Liver (tissue), 9 donors: Measurements from ENCODE around the gene SDC1. TPM values are rescaled to one million over a fixed set of nuclear protein-coding genes. Genes with fewer than 3 reads are reported as not detected.

Source experiments
- DNase-seq: peaks from one replicate; pipeline ENCODE4 v3.0.0-alpha.2; 2017; ENCODE audit warnings: low spot score
- H3K27ac ChIP-seq, 2 donors: one replicate each; pipeline ENCODE4 v1.7.0; 2013; ENCODE audit warnings: inconsistent platforms in 2 of 2, low read length in 2 of 2, control low read depth in 1 of 2, low read depth in 1 of 2, mild to moderate bottlenecking in 1 of 2
- H3K27me3 ChIP-seq, 4 donors: one replicate each; pipeline versions ENCODE4 v1.6.1 to v1.7.0; 2013; ENCODE audit warnings: low read length in 3 of 4, inconsistent platforms in 1 of 4, mild to moderate bottlenecking in 1 of 4, moderate library complexity in 1 of 4; ENCODE audit not compliant: control insufficient read depth in 4 of 4, insufficient read depth in 4 of 4
- H3K36me3 ChIP-seq, 4 donors: one replicate each; pipeline versions ENCODE4 v1.6.1 to v1.7.0; 2013; ENCODE audit warnings: low read length in 3 of 4, mild to moderate bottlenecking in 3 of 4, low read depth in 1 of 4, moderate library complexity in 1 of 4; ENCODE audit not compliant: control insufficient read depth in 4 of 4, insufficient read depth in 3 of 4
- H3K4me1 ChIP-seq, 4 donors: one replicate each; pipeline versions ENCODE4 v1.6.1 to v1.7.0; 2013; ENCODE audit warnings: low read length in 3 of 4, mild to moderate bottlenecking in 3 of 4, moderate library complexity in 1 of 4; ENCODE audit not compliant: control insufficient read depth in 4 of 4, insufficient read depth in 4 of 4
- H3K4me3 ChIP-seq, 3 donors: one replicate each; pipeline versions ENCODE4 v1.6.1 to v1.7.0; 2013; ENCODE audit warnings: low read length in 3 of 3, control low read depth in 1 of 3, low read depth in 1 of 3, mild to moderate bottlenecking in 1 of 3
- H3K9ac ChIP-seq, 2 donors: one replicate each; pipeline ENCODE4 v1.7.0; 2013; ENCODE audit warnings: low read length in 2 of 2, mild to moderate bottlenecking in 2 of 2, moderate library complexity in 2 of 2, control low read depth in 1 of 2, low read depth in 1 of 2
- H3K9me3 ChIP-seq, 4 donors: one replicate each; pipeline versions ENCODE4 v1.6.1 to v1.7.0; 2013; ENCODE audit warnings: low read length in 3 of 4; ENCODE audit not compliant: control insufficient read depth in 4 of 4
- EGR1 ChIP-seq, 2 donors: IDR thresholded peaks; 2 replicates each; pipeline ENCODE4 v1.6.1; 2016 to 2018; ENCODE audit warnings: antibody characterized with exemption in 2 of 2, low read depth in 2 of 2
- FOXA1 ChIP-seq: IDR thresholded peaks from 2 replicates; pipeline ENCODE4 v1.6.1; 2016; ENCODE audit warnings: antibody characterized with exemption
- FOXA2 ChIP-seq: IDR thresholded peaks from 2 replicates; pipeline ENCODE4 v1.6.1; 2016; ENCODE audit warnings: antibody characterized with exemption
- GABPA ChIP-seq, 2 donors: IDR thresholded peaks in 1 of 2; conservative IDR thresholded peaks in 1 of 2; 2 replicates each; pipeline ENCODE4 v1.6.1; 2016; ENCODE audit warnings: antibody characterized with exemption in 2 of 2, mild to moderate bottlenecking in 1 of 2, moderate library complexity in 1 of 2
- HNF4A ChIP-seq, 2 donors: conservative IDR thresholded peaks; 2 replicates each; pipeline ENCODE4 v1.6.1; 2016; ENCODE audit warnings: antibody characterized with exemption in 2 of 2, mild to moderate bottlenecking in 2 of 2
- HNF4G ChIP-seq: IDR thresholded peaks from 2 replicates; pipeline ENCODE4 v1.6.1; 2016; ENCODE audit warnings: antibody characterized with exemption
- JUND ChIP-seq, 2 donors: IDR thresholded peaks; 2 replicates each; pipeline ENCODE4 v1.6.1; 2016; ENCODE audit warnings: antibody characterized with exemption in 2 of 2
- NR2F2 ChIP-seq: IDR thresholded peaks from 2 replicates; pipeline ENCODE4 v1.6.1; 2016; ENCODE audit warnings: antibody characterized with exemption
- RAD21 ChIP-seq, 2 donors: IDR thresholded peaks; 2 replicates each; pipeline ENCODE4 v1.6.1; 2016; ENCODE audit warnings: antibody characterized with exemption in 2 of 2, mild to moderate bottlenecking in 2 of 2
- RXRA ChIP-seq, 2 donors: IDR thresholded peaks; 2 replicates each; pipeline ENCODE4 v1.6.1; 2017 to 2018; ENCODE audit warnings: antibody characterized with exemption in 2 of 2, mild to moderate bottlenecking in 1 of 2
- SP1 ChIP-seq: IDR thresholded peaks from 2 replicates; pipeline ENCODE4 v1.6.1; 2018; ENCODE audit warnings: antibody characterized with exemption, mild to moderate bottlenecking
- TAF1 ChIP-seq: conservative IDR thresholded peaks from 2 replicates; pipeline ENCODE4 v1.6.1; 2016; ENCODE audit warnings: antibody characterized with exemption, mild to moderate bottlenecking
- YY1 ChIP-seq: IDR thresholded peaks from 2 replicates; pipeline ENCODE4 v1.6.1; 2016; ENCODE audit warnings: antibody characterized with exemption, mild to moderate bottlenecking
- WGBS: extraction: QIAGEN DNeasy Blood & Tissue Kit; methylation state at CpG from one replicate; pipeline ENCODE4 v1.1.7; 2013; 5-methylcytosine and 5-hydroxymethylcytosine counted together
- polyA plus RNA-seq, 2 donors: library from polyadenylated mRNA; stranded (reverse) in 1 of 2; unstranded in 1 of 2; fragments of 200-250 nt in 1 of 2; fragments of >200 nt in 1 of 2; fragmentation: Nextera tagmentation in 1 of 2; extraction: Ambion mirVana in 1 of 2; gene quantifications; one replicate each; pipeline versions ENCODE4 v1.2.1 to v1.2.3, GENCODE V29; 2013 to 2015
- total RNA-seq, 2 donors: library from RNA; depleted of rRNA; stranded (reverse); fragments of >200 nt; gene quantifications; one replicate each; pipeline ENCODE4 v1.2.3, GENCODE V29; 2014
- TF ChIP-seq, protein P1 (sequence below): IDR thresholded peaks from 2 replicates; pipeline ENCODE4 v1.6.1; 2016; ENCODE audit warnings: antibody characterized with exemption
- TF ChIP-seq, protein P2 (sequence below): fragments of 150-350 bp; IDR thresholded peaks from 2 replicates; pipeline ENCODE4 v1.5.1; 2017; ENCODE audit warnings: improper control_type of control experiment, low read depth, low read length; ENCODE audit not compliant: missing input control
- TF ChIP-seq, protein P3 (sequence below): IDR thresholded peaks from 2 replicates; pipeline ENCODE4 v1.6.1; 2016; ENCODE audit warnings: antibody characterized with exemption, mild to moderate bottlenecking
- TF ChIP-seq, protein P4 (sequence below): IDR thresholded peaks from 2 replicates; pipeline ENCODE4 v1.6.1; 2016; ENCODE audit warnings: antibody characterized with exemption
- TF ChIP-seq, protein P5 (sequence below): IDR thresholded peaks from 2 replicates; pipeline ENCODE4 v1.6.1; 2016; ENCODE audit warnings: antibody characterized with exemption
- donor health status: healthy.
- donor health status: healthy.
- donor health status: healthy.
- donor health status: healthy.
- donor health status: healthy.

Gene SDC1
- total and polyA plus RNA-seq, 4 donors = 99.6 to 363 (median 196) TPM

DNA sequence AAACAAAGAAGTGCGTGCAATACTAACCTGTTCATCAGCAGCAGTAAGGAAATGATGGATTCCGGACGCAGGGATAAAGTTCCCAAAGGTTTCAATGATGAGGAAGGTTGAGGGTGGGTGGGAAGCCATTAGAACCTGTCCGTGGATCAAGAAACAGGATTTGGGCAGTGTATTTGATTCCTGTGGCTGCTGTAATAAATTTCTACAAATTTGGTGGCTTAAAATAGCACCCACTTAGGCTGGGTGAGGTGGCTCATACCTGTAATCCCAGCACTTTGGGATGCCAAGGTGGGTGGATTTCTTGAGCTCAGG, 5.1 kb upstream of the SDC1 start (continued):
- TF ChIP-seq, protein P1, sequence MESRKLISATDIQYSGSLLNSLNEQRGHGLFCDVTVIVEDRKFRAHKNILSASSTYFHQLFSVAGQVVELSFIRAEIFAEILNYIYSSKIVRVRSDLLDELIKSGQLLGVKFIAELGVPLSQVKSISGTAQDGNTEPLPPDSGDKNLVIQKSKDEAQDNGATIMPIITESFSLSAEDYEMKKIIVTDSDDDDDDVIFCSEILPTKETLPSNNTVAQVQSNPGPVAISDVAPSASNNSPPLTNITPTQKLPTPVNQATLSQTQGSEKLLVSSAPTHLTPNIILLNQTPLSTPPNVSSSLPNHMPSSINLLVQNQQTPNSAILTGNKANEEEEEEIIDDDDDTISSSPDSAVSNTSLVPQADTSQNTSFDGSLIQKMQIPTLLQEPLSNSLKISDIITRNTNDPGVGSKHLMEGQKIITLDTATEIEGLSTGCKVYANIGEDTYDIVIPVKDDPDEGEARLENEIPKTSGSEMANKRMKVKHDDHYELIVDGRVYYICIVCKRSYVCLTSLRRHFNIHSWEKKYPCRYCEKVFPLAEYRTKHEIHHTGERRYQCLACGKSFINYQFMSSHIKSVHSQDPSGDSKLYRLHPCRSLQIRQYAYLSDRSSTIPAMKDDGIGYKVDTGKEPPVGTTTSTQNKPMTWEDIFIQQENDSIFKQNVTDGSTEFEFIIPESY = no peak
- no peak for TF ChIP-seq SP1
- TF ChIP-seq, protein P2, sequence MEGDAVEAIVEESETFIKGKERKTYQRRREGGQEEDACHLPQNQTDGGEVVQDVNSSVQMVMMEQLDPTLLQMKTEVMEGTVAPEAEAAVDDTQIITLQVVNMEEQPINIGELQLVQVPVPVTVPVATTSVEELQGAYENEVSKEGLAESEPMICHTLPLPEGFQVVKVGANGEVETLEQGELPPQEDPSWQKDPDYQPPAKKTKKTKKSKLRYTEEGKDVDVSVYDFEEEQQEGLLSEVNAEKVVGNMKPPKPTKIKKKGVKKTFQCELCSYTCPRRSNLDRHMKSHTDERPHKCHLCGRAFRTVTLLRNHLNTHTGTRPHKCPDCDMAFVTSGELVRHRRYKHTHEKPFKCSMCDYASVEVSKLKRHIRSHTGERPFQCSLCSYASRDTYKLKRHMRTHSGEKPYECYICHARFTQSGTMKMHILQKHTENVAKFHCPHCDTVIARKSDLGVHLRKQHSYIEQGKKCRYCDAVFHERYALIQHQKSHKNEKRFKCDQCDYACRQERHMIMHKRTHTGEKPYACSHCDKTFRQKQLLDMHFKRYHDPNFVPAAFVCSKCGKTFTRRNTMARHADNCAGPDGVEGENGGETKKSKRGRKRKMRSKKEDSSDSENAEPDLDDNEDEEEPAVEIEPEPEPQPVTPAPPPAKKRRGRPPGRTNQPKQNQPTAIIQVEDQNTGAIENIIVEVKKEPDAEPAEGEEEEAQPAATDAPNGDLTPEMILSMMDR = no peak

DNA sequence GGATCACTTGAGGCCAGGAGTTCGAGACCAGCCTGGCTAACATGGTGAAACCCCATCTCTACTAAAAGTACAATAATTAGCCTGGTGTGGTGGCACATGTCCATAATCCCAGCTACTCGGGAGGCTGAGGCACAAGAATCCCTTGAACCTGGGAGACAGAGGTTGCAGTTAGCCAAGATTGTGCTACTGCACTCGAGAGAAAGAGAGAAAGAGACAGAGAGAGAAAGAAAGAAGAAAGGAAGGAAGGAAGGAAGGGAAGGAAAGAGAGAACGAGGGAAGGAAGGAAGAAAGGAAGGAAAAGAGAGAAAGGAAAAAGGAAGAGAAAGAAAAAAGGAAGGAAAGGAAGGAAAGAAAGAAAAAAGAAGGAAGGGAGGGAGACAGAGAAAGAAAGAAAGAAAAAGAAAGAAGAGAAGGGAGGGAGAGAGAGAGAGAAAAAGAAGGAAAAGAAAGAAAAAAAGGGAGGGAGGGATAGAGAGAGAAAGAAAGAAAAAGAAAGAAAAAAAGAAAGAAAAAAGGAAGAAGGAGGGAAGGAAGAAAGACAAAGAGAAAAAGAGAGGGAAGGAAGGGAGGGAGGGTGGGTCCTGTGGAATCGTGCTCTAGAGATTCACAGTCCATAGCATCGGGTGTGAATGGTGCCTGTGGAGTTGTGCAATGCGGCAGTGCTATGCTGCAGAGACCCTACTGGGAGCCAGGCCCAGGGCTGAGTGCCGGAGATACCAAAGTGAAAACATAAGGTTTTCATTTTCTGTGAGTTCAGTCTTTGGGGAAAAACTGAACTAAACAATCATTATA, 4.6 kb upstream of the SDC1 start:
- peaks cover 0 to 14% (median 6%) of the 10 kb centered on the region in 4 donors for H3K4me1 ChIP-seq
- 92% methylated on average over 8 of the region's 8 CpGs for WGBS
- no peak overlapping the region for H3K9ac ChIP-seq
- no peak for DNase-seq
- no peaks in the 10 kb centered on the region for H3K9me3 ChIP-seq
- TF ChIP-seq, protein P1 = no peak
- TF ChIP-seq NR2F2 (no peak), GABPA (IDR thresholded peaks at IDR 0.05 in 1 of 2, conservative IDR thresholded peaks at IDR 0.05 in 1 of 2) (no peak), RXRA (IDR thresholded peaks at IDR 0.05) (no peak), YY1 (no peak), EGR1 (IDR thresholded peaks at IDR 0.05; ENCODE audit: low read depth in 2 of 2) (no peak), FOXA2 (no peak), RAD21 (IDR thresholded peaks at IDR 0.05) (no peak), TAF1 (no peak), JUND (IDR thresholded peaks at IDR 0.05) (no peak), HNF4A (conservative IDR thresholded peaks at IDR 0.05) (no peak), HNF4G (no peak), FOXA1 (no peak), SP1 (no peak)
- TF ChIP-seq, protein P3, sequence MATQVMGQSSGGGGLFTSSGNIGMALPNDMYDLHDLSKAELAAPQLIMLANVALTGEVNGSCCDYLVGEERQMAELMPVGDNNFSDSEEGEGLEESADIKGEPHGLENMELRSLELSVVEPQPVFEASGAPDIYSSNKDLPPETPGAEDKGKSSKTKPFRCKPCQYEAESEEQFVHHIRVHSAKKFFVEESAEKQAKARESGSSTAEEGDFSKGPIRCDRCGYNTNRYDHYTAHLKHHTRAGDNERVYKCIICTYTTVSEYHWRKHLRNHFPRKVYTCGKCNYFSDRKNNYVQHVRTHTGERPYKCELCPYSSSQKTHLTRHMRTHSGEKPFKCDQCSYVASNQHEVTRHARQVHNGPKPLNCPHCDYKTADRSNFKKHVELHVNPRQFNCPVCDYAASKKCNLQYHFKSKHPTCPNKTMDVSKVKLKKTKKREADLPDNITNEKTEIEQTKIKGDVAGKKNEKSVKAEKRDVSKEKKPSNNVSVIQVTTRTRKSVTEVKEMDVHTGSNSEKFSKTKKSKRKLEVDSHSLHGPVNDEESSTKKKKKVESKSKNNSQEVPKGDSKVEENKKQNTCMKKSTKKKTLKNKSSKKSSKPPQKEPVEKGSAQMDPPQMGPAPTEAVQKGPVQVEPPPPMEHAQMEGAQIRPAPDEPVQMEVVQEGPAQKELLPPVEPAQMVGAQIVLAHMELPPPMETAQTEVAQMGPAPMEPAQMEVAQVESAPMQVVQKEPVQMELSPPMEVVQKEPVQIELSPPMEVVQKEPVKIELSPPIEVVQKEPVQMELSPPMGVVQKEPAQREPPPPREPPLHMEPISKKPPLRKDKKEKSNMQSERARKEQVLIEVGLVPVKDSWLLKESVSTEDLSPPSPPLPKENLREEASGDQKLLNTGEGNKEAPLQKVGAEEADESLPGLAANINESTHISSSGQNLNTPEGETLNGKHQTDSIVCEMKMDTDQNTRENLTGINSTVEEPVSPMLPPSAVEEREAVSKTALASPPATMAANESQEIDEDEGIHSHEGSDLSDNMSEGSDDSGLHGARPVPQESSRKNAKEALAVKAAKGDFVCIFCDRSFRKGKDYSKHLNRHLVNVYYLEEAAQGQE = no peak
- TF ChIP-seq, protein P4, sequence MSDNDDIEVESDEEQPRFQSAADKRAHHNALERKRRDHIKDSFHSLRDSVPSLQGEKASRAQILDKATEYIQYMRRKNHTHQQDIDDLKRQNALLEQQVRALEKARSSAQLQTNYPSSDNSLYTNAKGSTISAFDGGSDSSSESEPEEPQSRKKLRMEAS = no peak
- TF ChIP-seq, protein P5, sequence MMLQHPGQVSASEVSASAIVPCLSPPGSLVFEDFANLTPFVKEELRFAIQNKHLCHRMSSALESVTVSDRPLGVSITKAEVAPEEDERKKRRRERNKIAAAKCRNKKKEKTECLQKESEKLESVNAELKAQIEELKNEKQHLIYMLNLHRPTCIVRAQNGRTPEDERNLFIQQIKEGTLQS = no peak
- TF ChIP-seq, protein P2 = no peak
- H3K27ac ChIP-seq = no peak overlapping the region
- H3K4me3 ChIP-seq = no peak overlapping the region
- H3K36me3 ChIP-seq = no peaks in the 10 kb centered on the region
- no peaks in the 10 kb centered on the region for H3K27me3 ChIP-seq
